ENCODE data around the gene SRPK2. TPM values are rescaled to one million over a fixed set of nuclear protein-coding genes. Genes with fewer than 3 reads are reported as not detected.
"Not testable (repeated sequence)": the region's sequence is repeated elsewhere in the genome, so short reads cannot be mapped to it uniquely, and the experiment has no call there.

The SRPK2 gene
- total RNA-seq = 10 to 100 TPM; 41.5 to 52.2 TPM
- long read RNA-seq, donor 1, partial matches to known transcripts = 6 of 15 reads
- long read RNA-seq, donor 1, other reads (novel, unspliced or antisense) = 6 of 15 reads
- long read RNA-seq, donor 2, partial matches to known transcripts = 45 of 58 reads
- long read RNA-seq, donor 2, other reads (novel, unspliced or antisense) = 13 of 58 reads

GRCh38 chr7:105388356-105389087, at the start of gene SRPK2:
Gene SRPK2 (minus strand): TSS chr7:105388921.
- intact Hi-C loops (cut with DNase I) = no loop called here
- DNase-seq (ENCODE audit: low spot score) = peak; percentile 91

GRCh38 chr7:105438254-105438653, 49.5 kb upstream of the SRPK2 start:
- intact Hi-C loops (cut with DNase I) = no loop called here

GRCh38 chr7:105437356-105437755, 48.6 kb upstream of the SRPK2 start:
- DNase-seq (ENCODE audit: low spot score); intact Hi-C loops (cut with DNase I): not testable (repeated sequence)

More at GRCh38 chr7:105438254-105438653, 49.5 kb upstream of the SRPK2 start:
- DNase-seq (ENCODE audit: low spot score) = no peak

- intact Hi-C loops (cut with DNase I) = no loop called here
Observed at GRCh38 chr7:105429746-105430612, 41.3 kb upstream of the SRPK2 start.

GRCh38 chr7:105426606-105427146, 38.0 kb upstream of the SRPK2 start:
- DNase-seq (ENCODE audit: low spot score) = no peak

More at GRCh38 chr7:105429746-105430612, 41.3 kb upstream of the SRPK2 start:
- no peak for DNase-seq (ENCODE audit: low spot score)

GRCh38 chr7:105423987-105424386, 35.3 kb upstream of the SRPK2 start:
- no peak for DNase-seq (ENCODE audit: low spot score)
- intact Hi-C loops (cut with DNase I) = no loop called here

More at GRCh38 chr7:105426606-105427146, 38.0 kb upstream of the SRPK2 start:
- intact Hi-C loops (cut with DNase I) = no loop called here

- DNase-seq (ENCODE audit: low spot score) = no peak
- intact Hi-C loops (cut with DNase I) = no loop called here
Observed at GRCh38 chr7:105413887-105414437, 25.2 kb upstream of the SRPK2 start.

- intact Hi-C loops (cut with DNase I); DNase-seq (ENCODE audit: low spot score): not testable (repeated sequence)
Observed at GRCh38 chr7:105410774-105411173, 22.1 kb upstream of the SRPK2 start.

- DNase-seq (ENCODE audit: low spot score); intact Hi-C loops (cut with DNase I): not testable (repeated sequence)
Observed at GRCh38 chr7:105409775-105410174, 21.1 kb upstream of the SRPK2 start.

GRCh38 chr7:105408791-105409410, 20.2 kb upstream of the SRPK2 start:
- intact Hi-C loops (cut with DNase I) = no loop called here
- no peak for DNase-seq (ENCODE audit: low spot score)

- no peak for DNase-seq (ENCODE audit: low spot score)
- intact Hi-C loops (cut with DNase I) = no loop called here
Observed at GRCh38 chr7:105403128-105403527, 14.4 kb upstream of the SRPK2 start.

GRCh38 chr7:105402221-105403095, 13.7 kb upstream of the SRPK2 start:
- no peak for DNase-seq (ENCODE audit: low spot score)
- intact Hi-C loops (cut with DNase I) = no loop called here

GRCh38 chr7:105399043-105399725, 10.5 kb upstream of the SRPK2 start:
- DNase-seq (ENCODE audit: low spot score) = no peak
- intact Hi-C loops (cut with DNase I) = no loop called here

GRCh38 chr7:105396566-105396965, 7.8 kb upstream of the SRPK2 start:
- DNase-seq (ENCODE audit: low spot score) = no peak
- intact Hi-C loops (cut with DNase I) = no loop called here

GRCh38 chr7:105391429-105391828, 2.7 kb upstream of the SRPK2 start:
- intact Hi-C loops (cut with DNase I) = no loop called here

GRCh38 chr7:105389889-105390288, 1.2 kb upstream of the SRPK2 start:
- intact Hi-C loops (cut with DNase I) = no loop called here
- no peak for DNase-seq (ENCODE audit: low spot score)

More at GRCh38 chr7:105391429-105391828, 2.7 kb upstream of the SRPK2 start:
- no peak for DNase-seq (ENCODE audit: low spot score)

GRCh38 chr7:105389088-105389650, 448 bp upstream of the SRPK2 start:
- peak; percentile 82 for DNase-seq (ENCODE audit: low spot score)
- intact Hi-C loops (cut with DNase I) = no loop called here

All from posterior vena cava (tissue), 2 donors.